NB4 (cell line): ENCODE results near the gene CAV3.
A peak's percentile ranks its signal among the peaks of the same experiment; 100 is the strongest.

ENCODE experiments used
- CTCF ChIP-seq: IDR thresholded peaks from one replicate; pipeline ENCODE4 v1.5.1; 2012; ENCODE audit warnings: low read depth, low read length
- MAX ChIP-seq: IDR thresholded peaks from 2 replicates; pipeline ENCODE4 v1.6.1; 2011; ENCODE audit warnings: low read depth, low read length
- MYC ChIP-seq: IDR thresholded peaks from 2 replicates; pipeline ENCODE4 v1.6.1; 2011; ENCODE audit warnings: low read depth, low read length
- POLR2A ChIP-seq: IDR thresholded peaks from 2 replicates; pipeline ENCODE4 v1.6.1; 2011; ENCODE audit warnings: mild to moderate bottlenecking; ENCODE audit not compliant: insufficient read length; ENCODE audit errors: extremely low read depth

- TF ChIP-seq POLR2A (no peak), CTCF (peak; percentile 90), MAX (no peak), MYC (no peak)
Observed at GRCh38 chr3:8769088-8769822, 35.7 kb downstream of the CAV3 start, which contains the start of gene OXTR.
